K562 (cell line): Measurements from ENCODE around the gene NETO1. TPM values are rescaled to one million over a fixed set of nuclear protein-coding genes. Genes with fewer than 3 reads are reported as not detected.

Experiments used
- ATAC-seq: fragments of 200-7000 bp; cut with Tn5 transposase; 3 replicates; pipeline ENCODE4 v1.9.1; 2020; ENCODE audit warnings: moderate library complexity
- BruUV-seq: library from RNA; stranded (reverse); fragments of 400-500 nt; replicated peaks from 2 replicates; lab custom pipeline; 2021; lab: Mats Ljungman, UMichigan
- CTCF ChIA-PET: fragments of 300-600 bp; formaldehyde crosslinking; extraction: SDS; loops from one replicate; lab custom pipeline; 2021; ENCODE audit warnings: low intra/inter-chr PET ratio; lab: Yijun Ruan, JAX
- POLR2A ChIA-PET: fragments of 300-600, 350-650 bp; sonication (Branson Sonifier 250); formaldehyde crosslinking; extraction: SDS; loops from one replicate; lab custom pipeline; 2021; ENCODE audit warnings: antibody characterized with exemption, inconsistent platforms; lab: Yijun Ruan, JAX
- DNase-seq, 4 experiments: peaks; one replicate each; pipeline versions ENCODE4 v3.0.0 to v3.0.0-alpha.2; 2011 to 2018; ENCODE audit warnings: low spot score in 3 of 4, mixed read lengths in 3 of 4; ENCODE audit errors: extremely low read depth in 1 of 4
- FAIRE-seq: peaks from 2 replicates; lab custom pipeline; 2011; peaks lifted over from hg19 to GRCh38; lab: Jason Lieb, UNC
- H2AFZ ChIP-seq: 2 replicates; pipeline ENCODE4 v1.6.0; 2011; ENCODE audit warnings: low read depth, low read length, control low read depth, inconsistent platforms
- H3K27ac ChIP-seq: fragments of 200-600 bp; 3 replicates; pipeline ENCODE4 v1.8.0; 2011; ENCODE audit warnings: low read depth, mild to moderate bottlenecking, control low read depth, inconsistent platforms, low read length, moderate library complexity, mixed read lengths; ENCODE audit errors: extremely low read depth
- H3K27me3 ChIP-seq, 2 experiments: fragments of 300-600 bp in 1 of 2; 2 replicates in 1 of 2; 3 replicates in 1 of 2; pipeline versions ENCODE4 v1.6.0 to v1.8.0; 2011; ENCODE audit warnings: inconsistent platforms in 2 of 2, low read length in 2 of 2, mild to moderate bottlenecking in 1 of 2, mixed read lengths in 1 of 2, moderate library complexity in 1 of 2; ENCODE audit not compliant: control insufficient read depth in 2 of 2, insufficient read depth in 2 of 2
- H3K36me3 ChIP-seq: fragments of 300-600 bp; 3 replicates; pipeline ENCODE4 v1.8.0; 2011; ENCODE audit warnings: mild to moderate bottlenecking, low read length, inconsistent platforms; ENCODE audit not compliant: control insufficient read depth, insufficient read depth
- H3K4me1 ChIP-seq, 2 experiments: fragments of 200-600 bp in 1 of 2; replicated peaks in 1 of 2; 2 replicates in 1 of 2; 3 replicates in 1 of 2; pipeline versions ENCODE4 v1.5.1 to v1.8.0; 2011; ENCODE audit warnings: inconsistent platforms in 2 of 2, low read length in 2 of 2, mild to moderate bottlenecking in 1 of 2, mixed read lengths in 1 of 2, moderate library complexity in 1 of 2; ENCODE audit not compliant: control insufficient read depth in 2 of 2, insufficient read depth in 2 of 2
- H3K4me2 ChIP-seq: 2 replicates; pipeline ENCODE4 v1.6.1; 2011; ENCODE audit warnings: low read length, control low read depth, inconsistent platforms, mixed read lengths; ENCODE audit not compliant: insufficient read depth
- H3K4me3 ChIP-seq: fragments of 200-600 bp; sonication (generic), shearing (Covaris generic); 2 replicates; pipeline ENCODE4 v1.5.1; 2016; ENCODE audit warnings: control low read depth, inconsistent platforms
- H3K79me2 ChIP-seq: fragments of 200-600 bp; 3 replicates; pipeline ENCODE4 v1.8.0; 2011; ENCODE audit warnings: low read length, inconsistent platforms; ENCODE audit not compliant: control insufficient read depth, insufficient read depth
- H3K9ac ChIP-seq, 2 experiments: 2 replicates each; pipeline versions ENCODE4 v1.6.0 to v1.6.1; 2011; ENCODE audit warnings: low read depth in 2 of 2, low read length in 2 of 2, control low read depth in 1 of 2, inconsistent platforms in 1 of 2, mild to moderate bottlenecking in 1 of 2, mixed read lengths in 1 of 2; ENCODE audit not compliant: insufficient read depth in 1 of 2
- H3K9me1 ChIP-seq: one replicate; pipeline ENCODE4 v1.6.0; 2011; ENCODE audit warnings: inconsistent platforms, mild to moderate bottlenecking, low read length, moderate library complexity; ENCODE audit not compliant: control insufficient read depth, insufficient read depth
- H3K9me3 ChIP-seq: replicated peaks from 2 replicates; pipeline ENCODE4 v1.5.1; 2011; ENCODE audit warnings: low read depth, low read length, inconsistent platforms; ENCODE audit not compliant: control insufficient read depth, insufficient read depth
- H4K20me1 ChIP-seq: replicated peaks from 2 replicates; pipeline ENCODE4 v1.6.1; 2011; ENCODE audit warnings: low read length, inconsistent platforms, mixed read lengths; ENCODE audit not compliant: control insufficient read depth, insufficient read depth
- CCAR2 ChIP-seq: fragments of 200-400 bp; formaldehyde crosslinking; IDR thresholded peaks from 2 replicates; pipeline ENCODE4 v1.6.1; 2017; ENCODE audit warnings: mild to moderate bottlenecking, low read depth, low read length
- EP300 ChIP-seq: IDR thresholded peaks from 2 replicates; pipeline ENCODE4 v1.6.1; 2012; ENCODE audit warnings: low read length, improper control_type of control experiment
- NR0B1 ChIP-seq: fragments of 450-650 bp; IDR thresholded peaks from one replicate; pipeline ENCODE4 v1.6.1; 2018; ENCODE audit warnings: mild to moderate bottlenecking, moderate library complexity; ENCODE audit not compliant: partially characterized antibody
- PRPF4 ChIP-seq: fragments of 200-400 bp; formaldehyde crosslinking; IDR thresholded peaks from one replicate; pipeline ENCODE4 v1.6.1; 2017; ENCODE audit warnings: low read length, low read depth, mild to moderate bottlenecking; ENCODE audit not compliant: insufficient read depth, poor library complexity, severe bottlenecking
- SNAPC5 ChIP-seq: fragments of 250-450 bp; sonication (Bioruptor Pico); IDR thresholded peaks from 2 replicates; pipeline ENCODE4 v1.8.0; 2021; ENCODE audit warnings: moderate library complexity, mild to moderate bottlenecking, inconsistent platforms
- SP2 ChIP-seq: IDR thresholded peaks from 2 replicates; pipeline ENCODE4 v1.6.1; 2011; ENCODE audit warnings: mild to moderate bottlenecking, low read depth, low read length, moderate library complexity; ENCODE audit not compliant: poor library complexity, severe bottlenecking; ENCODE audit errors: extremely low read depth
- ZBTB11 ChIP-seq, 3 experiments: fragments of 200-800 bp in 1 of 3; fragments of 250-450 bp in 1 of 3; fragments of 450-650 bp in 1 of 3; sonication (Bioruptor Pico) in 1 of 3; sonication (Bioruptor generic) in 1 of 3; formaldehyde crosslinking in 1 of 3; IDR thresholded peaks; 2 replicates each; pipeline versions ENCODE4 v1.6.1 to v1.8.0; 2016 to 2022; ENCODE audit warnings: mild to moderate bottlenecking in 2 of 3, missing genetic modification characterization in 2 of 3, missing compliant biosample characterization in 1 of 3, moderate library complexity in 1 of 3
- ZNF133 ChIP-seq: fragments of 250-450 bp; sonication (Bioruptor Pico); IDR thresholded peaks from 2 replicates; pipeline ENCODE4 v1.4.0; 2020; ENCODE audit warnings: mild to moderate bottlenecking
- ZNF140 ChIP-seq: fragments of 250-450 bp; sonication (Bioruptor Pico); IDR thresholded peaks from 2 replicates; pipeline ENCODE4 v1.8.0; 2021; ENCODE audit warnings: moderate library complexity, mild to moderate bottlenecking, inconsistent platforms
- ZNF75A ChIP-seq: fragments of 450-650 bp; formaldehyde crosslinking; IDR thresholded peaks from 2 replicates; pipeline ENCODE4 v1.4.0; 2020; ENCODE audit warnings: mild to moderate bottlenecking
- WGBS: fragments of 100-300 bp; shearing (Covaris generic); methylation state at CpG from one replicate; pipeline ENCODE4 v1.1.6; 2016; ENCODE audit warnings: low coverage, mixed read lengths; ENCODE audit not compliant: insufficient coverage; ENCODE audit errors: missing lambda C conversion rate; 5-methylcytosine and 5-hydroxymethylcytosine counted together
- in situ Hi-C: fragments of 300-500 bp; cut with MboI; formaldehyde crosslinking; loops from 4 replicates; pipeline ENCODE4 v1.15.0; 2018; ENCODE audit warnings: inconsistent platforms, mixed read lengths
- intact Hi-C: fragments of 100-400 bp; cut with micrococcal nuclease; formaldehyde crosslinking; loops from 2 replicates; pipeline ENCODE4 v1.14.2; 2022
- polyA plus RNA-seq, 8 experiments: library from polyadenylated mRNA; depleted of rRNA in 4 of 8; stranded (reverse) in 5 of 8; unstranded in 3 of 8; fragments of >200 nt; fragmentation: Nextera tagmentation in 2 of 8; fragmentation: Illumina TruSeq in 1 of 8; extraction: Ambion mirVana in 2 of 8; extraction: Trizol in 1 of 8; gene quantifications; 2 replicates each; pipeline versions ENCODE4 v1.2.1 to v1.2.3, GENCODE V29; 2011 to 2014; ENCODE audit warnings: inconsistent platforms in 1 of 8, missing spikeins in 1 of 8
- total RNA-seq, 7 experiments: library from RNA; depleted of rRNA in 6 of 7; stranded (reverse); fragments of >200 nt in 6 of 7; fragmentation: Illumina TruSeq in 2 of 7; extraction: Trizol in 2 of 7; gene quantifications; 2 replicates each; pipeline versions ENCODE4 v1.2.1 to v1.2.3, GENCODE V29; 2011 to 2021; ENCODE audit warnings: low replicate concordance in 1 of 7

Gene NETO1
- total and polyA plus RNA-seq, 9 of the 15 experiments (the other 6 are each of a cell fraction or from before 2014, with no cell fraction given) = not detected

- Histone ChIP-seq H3K9me3 (no peaks in the 10 kb centered on the region), H3K79me2 (no peaks in the 10 kb centered on the region), H3K27ac (no peak overlapping the region), H2AFZ (no peak overlapping the region), H3K4me2 (no peak overlapping the region), H3K36me3 (no peaks in the 10 kb centered on the region), H4K20me1 (no peaks in the 10 kb centered on the region), H3K27me3 (no peaks in the 10 kb centered on the region), H3K9ac (no peak overlapping the region)
- no TSS peak for BruUV-seq
- DNase-seq (no peak), ATAC-seq (no peak), FAIRE-seq (no peak)
- ChIA-PET CTCF (no interaction called here), POLR2A (no interaction called here)
- in situ Hi-C loops (no loop called here), intact Hi-C loops (no loop called here)
- TF ChIP-seq CCAR2 = no peak
- TF ChIP-seq ZNF75A = no peak
- TF ChIP-seq, all 486 proteins: peak for 0
- H3K9me1 ChIP-seq = no peaks in the 10 kb centered on the region
- H3K4me1 ChIP-seq = no peaks in the 10 kb centered on the region
- 0% methylated on average over 3 of the region's 3 CpGs for WGBS
- no peak overlapping the region for H3K4me3 ChIP-seq
Measured at GRCh38 chr18:72834731-72835130, 33.1 kb downstream of the NETO1 start.

GRCh38 chr18:72833471-72833870, 34.3 kb downstream of the NETO1 start:
- no TSS peak for BruUV-seq
- H3K27ac ChIP-seq = no peak overlapping the region
- H3K36me3 ChIP-seq = no peaks in the 10 kb centered on the region
- no peaks in the 10 kb centered on the region for H4K20me1 ChIP-seq
- H3K4me3 ChIP-seq = no peak overlapping the region
- FAIRE-seq (no peak), ATAC-seq (no peak), DNase-seq (no peak)
- H3K4me2 ChIP-seq = no peak overlapping the region
- 3% methylated on average over 6 of the region's 7 CpGs for WGBS
- H3K9me3 ChIP-seq = no peaks in the 10 kb centered on the region
- in situ Hi-C loops = no loop called here
- H3K79me2 ChIP-seq = no peaks in the 10 kb centered on the region
- no peak overlapping the region for H2AFZ ChIP-seq
- H3K27me3 ChIP-seq = no peaks in the 10 kb centered on the region
- intact Hi-C loops = no loop called here
- H3K9ac ChIP-seq = no peak overlapping the region
- POLR2A ChIA-PET = no interaction called here
- H3K4me1 ChIP-seq = no peaks in the 10 kb centered on the region
- CTCF ChIA-PET = no interaction called here
- H3K9me1 ChIP-seq = no peaks in the 10 kb centered on the region
- TF ChIP-seq SNAPC5 (CRISPR knock-in tag) (no peak), PRPF4 (no peak), ZBTB11 (CRISPR knock-in tag; IDR thresholded peaks at IDR 0.05) (no peak), ZNF140 (no peak), EP300 (no peak), SP2 (no peak), ZNF133 (CRISPR knock-in tag) (no peak), NR0B1 (no peak)
